ENCODE measurements around the gene TAF11L3. TPM values are rescaled to one million over a fixed set of nuclear protein-coding genes. Genes with fewer than 3 reads are reported as not detected.

TAF11L3 gene
- total and polyA plus RNA-seq, 9 of the 15 experiments (the other 6 are each of a cell fraction or from before 2014, with no cell fraction given) = 0.20 TPM; not detected in 8

DNA sequence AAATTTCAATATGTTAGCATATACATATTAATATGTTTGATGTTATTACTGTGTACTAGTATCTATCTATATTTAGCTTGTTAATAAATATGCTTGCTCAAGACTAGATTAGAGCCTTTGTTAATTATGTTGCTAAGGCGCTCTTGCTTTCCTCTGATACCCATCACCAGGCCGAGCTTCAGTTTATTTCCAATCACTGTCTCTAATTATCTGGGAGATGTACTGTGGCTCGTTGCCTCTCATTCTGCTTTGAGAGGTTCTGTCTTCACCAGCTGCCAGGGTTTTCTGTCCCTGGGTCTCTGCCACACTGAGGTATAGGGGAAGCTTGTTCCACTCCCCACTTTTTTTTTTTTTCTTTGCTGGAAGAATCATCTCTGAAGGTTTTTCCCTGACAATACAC, 41.1 kb upstream of the TAF11L3 start (continued):
- TF ChIP-seq, protein P1, sequence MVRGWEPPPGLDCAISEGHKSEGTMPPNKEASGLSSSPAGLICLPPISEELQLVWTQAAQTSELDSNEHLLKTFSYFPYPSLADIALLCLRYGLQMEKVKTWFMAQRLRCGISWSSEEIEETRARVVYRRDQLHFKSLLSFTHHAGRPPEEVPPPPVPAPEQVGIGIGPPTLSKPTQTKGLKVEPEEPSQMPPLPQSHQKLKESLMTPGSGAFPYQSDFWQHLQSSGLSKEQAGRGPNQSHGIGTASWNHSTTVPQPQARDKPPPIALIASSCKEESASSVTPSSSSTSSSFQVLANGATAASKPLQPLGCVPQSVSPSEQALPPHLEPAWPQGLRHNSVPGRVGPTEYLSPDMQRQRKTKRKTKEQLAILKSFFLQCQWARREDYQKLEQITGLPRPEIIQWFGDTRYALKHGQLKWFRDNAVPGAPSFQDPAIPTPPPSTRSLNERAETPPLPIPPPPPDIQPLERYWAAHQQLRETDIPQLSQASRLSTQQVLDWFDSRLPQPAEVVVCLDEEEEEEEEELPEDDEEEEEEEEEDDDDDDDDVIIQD (CRISPR knock-in tag; IDR thresholded peaks at IDR 0.05) = no peak

DNA sequence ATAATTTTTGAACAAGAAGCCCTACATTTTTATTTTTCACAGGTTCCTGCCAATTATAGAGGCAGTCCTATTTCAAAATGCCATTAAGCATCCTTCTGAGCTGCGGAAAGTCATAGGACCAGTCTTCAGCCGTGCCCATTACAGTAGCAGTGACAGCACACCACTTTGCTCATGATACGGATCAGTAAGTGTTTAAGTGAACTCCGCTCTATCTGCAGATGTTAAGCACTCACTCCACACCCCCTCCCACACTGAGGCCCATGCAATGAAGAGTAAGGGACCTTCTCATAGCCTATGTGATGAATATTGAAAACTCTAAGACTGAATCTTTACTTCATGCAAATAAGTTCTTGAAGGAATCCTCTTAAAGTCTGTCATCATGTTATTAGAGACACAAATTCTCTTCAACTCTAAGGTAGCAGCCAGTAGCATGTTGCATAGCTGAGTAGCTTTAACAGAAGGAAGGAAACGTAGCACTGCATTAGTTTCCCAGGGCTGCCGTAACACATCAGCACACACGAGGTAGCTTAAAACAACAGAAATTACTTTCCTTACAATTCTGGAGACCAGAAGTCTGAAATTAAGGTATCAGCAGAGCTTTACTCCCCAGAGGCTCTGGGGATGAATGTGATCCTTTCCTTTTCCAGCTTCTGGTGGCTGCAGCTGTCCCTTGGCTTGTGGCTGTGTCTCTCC, 40.4 kb upstream of the TAF11L3 start:
- intact Hi-C loops (cut with micrococcal nuclease) = no loop called here

More for the DNA sequence above, 40.4 kb upstream of the TAF11L3 start:
- no peak for TF ChIP-seq MYC (IDR thresholded peaks at IDR 0.05; ENCODE audit: low read depth, low read length)
- TF ChIP-seq MYC (CRISPR knock-in tag; IDR thresholded peaks at IDR 0.05; ENCODE audit: borderline replicate concordance, low read depth) = no peak
- no peak for TF ChIP-seq CBX8 (IDR thresholded peaks at IDR 0.05; ENCODE audit: borderline replicate concordance, extremely low read depth, low read depth, low read length, poor library complexity, severe bottlenecking)
- no peak for TF ChIP-seq ZC3H11A (IDR thresholded peaks at IDR 0.05; ENCODE audit: low read depth, low read length)
- TF ChIP-seq NBN (IDR thresholded peaks at IDR 0.05; ENCODE audit: low read depth) = no peak
- no peak for TF ChIP-seq RBM15 (IDR thresholded peaks at IDR 0.05; ENCODE audit: insufficient read depth, low read length)
- no peak for TF ChIP-seq HEY1 (CRISPR knock-in tag; IDR thresholded peaks at IDR 0.05; ENCODE audit: borderline replicate concordance)
- no peak for TF ChIP-seq KAT7 (CRISPR knock-in tag; IDR thresholded peaks at IDR 0.05; ENCODE audit: borderline replicate concordance)
- TF ChIP-seq, protein P2, sequence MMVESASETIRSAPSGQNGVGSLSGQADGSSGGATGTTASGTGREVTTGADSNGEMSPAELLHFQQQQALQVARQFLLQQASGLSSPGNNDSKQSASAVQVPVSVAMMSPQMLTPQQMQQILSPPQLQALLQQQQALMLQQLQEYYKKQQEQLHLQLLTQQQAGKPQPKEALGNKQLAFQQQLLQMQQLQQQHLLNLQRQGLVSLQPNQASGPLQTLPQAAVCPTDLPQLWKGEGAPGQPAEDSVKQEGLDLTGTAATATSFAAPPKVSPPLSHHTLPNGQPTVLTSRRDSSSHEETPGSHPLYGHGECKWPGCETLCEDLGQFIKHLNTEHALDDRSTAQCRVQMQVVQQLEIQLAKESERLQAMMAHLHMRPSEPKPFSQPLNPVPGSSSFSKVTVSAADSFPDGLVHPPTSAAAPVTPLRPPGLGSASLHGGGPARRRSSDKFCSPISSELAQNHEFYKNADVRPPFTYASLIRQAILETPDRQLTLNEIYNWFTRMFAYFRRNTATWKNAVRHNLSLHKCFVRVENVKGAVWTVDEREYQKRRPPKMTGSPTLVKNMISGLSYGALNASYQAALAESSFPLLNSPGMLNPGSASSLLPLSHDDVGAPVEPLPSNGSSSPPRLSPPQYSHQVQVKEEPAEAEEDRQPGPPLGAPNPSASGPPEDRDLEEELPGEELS (CRISPR knock-in tag; IDR thresholded peaks at IDR 0.05; ENCODE audit: borderline replicate concordance) = no peak
- TF ChIP-seq HDAC2 (IDR thresholded peaks at IDR 0.05) = no peak
- H3K27me3 ChIP-seq (ENCODE audit: control insufficient read depth in 2 of 2, insufficient read depth in 2 of 2, low read length in 2 of 2) = no peaks in the 10 kb centered on the region
- CTCF ChIA-PET (ENCODE audit: low intra/inter-chr PET ratio) = no interaction called here
- WGBS (ENCODE audit: insufficient coverage, low coverage, missing lambda C conversion rate) = under 1% methylated on average over 7 of the region's 7 CpGs
- no peak overlapping the region for H3K27ac ChIP-seq (ENCODE audit: extremely low read depth, low read depth, low read length)
- no peak for ATAC-seq
- DNase-seq (ENCODE audit: extremely low read depth in 1 of 4, low spot score in 3 of 4) = no peak
- no peaks in the 10 kb centered on the region for H3K9me1 ChIP-seq (ENCODE audit: control insufficient read depth, insufficient read depth, low read length)
- no peaks in the 10 kb centered on the region for H4K20me1 ChIP-seq (replicated peaks; ENCODE audit: control insufficient read depth, insufficient read depth, low read length)
- H3K4me2 ChIP-seq (ENCODE audit: insufficient read depth, low read length) = no peak overlapping the region
- H3K4me1 ChIP-seq (replicated peaks in 1 of 2; ENCODE audit: control insufficient read depth in 2 of 2, insufficient read depth in 2 of 2, low read length in 2 of 2) = no peaks in the 10 kb centered on the region
- no peaks in the 10 kb centered on the region for H3K36me3 ChIP-seq (ENCODE audit: control insufficient read depth, insufficient read depth, low read length)
- H3K79me2 ChIP-seq (ENCODE audit: control insufficient read depth, insufficient read depth, low read length) = no peaks in the 10 kb centered on the region
- in situ Hi-C loops (cut with MboI) = loop anchor here (25.0 kb wide), 1 partner anchor 835 kb away; no protein-coding TSS in a partner anchor
- H2AFZ ChIP-seq (ENCODE audit: low read depth, low read length) = no peak overlapping the region
- POLR2A ChIA-PET = no interaction called here
- BruUV-seq (replicated peaks) = no TSS peak
- no peak overlapping the region for H3K4me3 ChIP-seq
- FAIRE-seq = no peak
- no peaks in the 10 kb centered on the region for H3K9me3 ChIP-seq (replicated peaks; ENCODE audit: control insufficient read depth, insufficient read depth, low read depth, low read length)
- H3K9ac ChIP-seq (ENCODE audit: insufficient read depth in 1 of 2, low read depth in 2 of 2, low read length in 2 of 2) = no peak overlapping the region
